ENCODE data around the gene TRPM6. TPM values are rescaled to one million over a fixed set of nuclear protein-coding genes. Genes with fewer than 3 reads are reported as not detected.

The TRPM6 gene
- total and polyA plus RNA-seq, 2 donors (not counting 3 experiments of a cell fraction or from before 2014, with no cell fraction given) = 0.01 to 0.22 TPM

DNA sequence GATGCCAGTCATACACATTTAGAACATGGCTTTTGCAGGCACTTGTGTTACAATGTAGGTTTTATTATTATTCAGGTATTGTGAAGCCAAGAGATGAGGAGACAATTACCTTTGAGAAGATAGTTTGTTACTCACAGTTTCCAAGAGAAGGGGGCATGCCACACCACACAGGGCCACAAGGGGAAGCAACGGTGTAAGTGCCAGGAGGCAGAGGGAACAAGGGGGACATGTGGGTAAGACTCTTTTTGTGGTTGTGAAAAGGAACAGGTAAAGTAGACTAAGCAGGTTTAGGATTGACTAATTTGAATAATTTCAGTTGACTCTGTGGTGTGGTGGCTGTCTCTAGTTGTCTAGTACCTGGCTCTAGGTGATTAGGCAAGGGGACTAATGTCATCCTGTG is 191.2 kb downstream of the TRPM6 start:
- CTCF ChIA-PET = no interaction called here
- POLR2A ChIA-PET = no interaction called here
- DNase-seq (ENCODE audit: low read depth, low spot score) (no peak), FAIRE-seq (no peak)
- dilution Hi-C loops (cut with MboI; ENCODE audit: extremely low pct_ligation_motif_present, low sequenced_read_pairs) = no loop called here
- Histone ChIP-seq H3K79me2 (ENCODE audit: control insufficient read depth, insufficient read depth, low read length) (no peaks in the 10 kb centered on the region), H3K9ac (replicated peaks; ENCODE audit: extremely low read depth, insufficient read depth, low read length) (no peak overlapping the region), H3K4me1 (ENCODE audit: control insufficient read depth, extremely low read depth, insufficient read depth, low read length) (no peaks in the 10 kb centered on the region), H4K20me1 (replicated peaks; ENCODE audit: control insufficient read depth, extremely low read depth, insufficient read depth, low read length) (no peaks in the 10 kb centered on the region), H3K9me3 (replicated peaks; ENCODE audit: control insufficient read depth, insufficient read depth, low read length) (no peaks in the 10 kb centered on the region), H3K36me3 (ENCODE audit: control insufficient read depth in 2 of 2, extremely low read depth in 1 of 2, insufficient read depth in 2 of 2, low read length in 2 of 2) (no peaks in the 10 kb centered on the region), H3K27me3 (ENCODE audit: control insufficient read depth in 2 of 2, insufficient read depth in 2 of 2, low read length in 2 of 2) (no peaks in the 10 kb centered on the region), H3K9me1 (replicated peaks; ENCODE audit: control insufficient read depth, extremely low read depth, insufficient read depth, low read length) (no peaks in the 10 kb centered on the region), H2AFZ (ENCODE audit: low read depth, low read length) (no peak overlapping the region), H3K4me2 (ENCODE audit: insufficient read depth, low read length) (no peak overlapping the region), H3K4me3 (replicated peaks in 1 of 3; ENCODE audit: insufficient read depth in 1 of 3, low read depth in 1 of 3, low read length in 3 of 3) (no peak overlapping the region), H3K27ac (ENCODE audit: insufficient read depth, low read depth, low read length) (no peak overlapping the region)
- intact Hi-C loops (cut with micrococcal nuclease) = no loop called here
- no peak for TF ChIP-seq GATA2 (IDR thresholded peaks at IDR 0.05; ENCODE audit: insufficient read depth, insufficient read length, low read depth, low read length)
- TF ChIP-seq, protein P1, sequence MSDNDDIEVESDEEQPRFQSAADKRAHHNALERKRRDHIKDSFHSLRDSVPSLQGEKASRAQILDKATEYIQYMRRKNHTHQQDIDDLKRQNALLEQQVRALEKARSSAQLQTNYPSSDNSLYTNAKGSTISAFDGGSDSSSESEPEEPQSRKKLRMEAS (IDR thresholded peaks at IDR 0.05; ENCODE audit: insufficient read depth, insufficient read length) = no peak
- no peak for TF ChIP-seq POLR2AphosphoS5 (IDR thresholded peaks at IDR 0.05; ENCODE audit: insufficient read depth, low read depth, low read length)
- TF ChIP-seq JUN (IDR thresholded peaks at IDR 0.05; ENCODE audit: borderline replicate concordance, insufficient read depth, insufficient read length, low read depth) = no peak
- no peak for TF ChIP-seq MYC (IDR thresholded peaks at IDR 0.05; ENCODE audit: low read depth, low read length)
- no peak for TF ChIP-seq POLR2A (IDR thresholded peaks at IDR 0.05; ENCODE audit: low read depth, low read length)
- no peak for TF ChIP-seq EZH2 (IDR thresholded peaks at IDR 0.05; ENCODE audit: borderline replicate concordance, low read depth, low read length, severe bottlenecking)
- TF ChIP-seq FOS (IDR thresholded peaks at IDR 0.05; ENCODE audit: borderline replicate concordance, insufficient read depth, low read length) = no peak
- TF ChIP-seq, protein P2, sequence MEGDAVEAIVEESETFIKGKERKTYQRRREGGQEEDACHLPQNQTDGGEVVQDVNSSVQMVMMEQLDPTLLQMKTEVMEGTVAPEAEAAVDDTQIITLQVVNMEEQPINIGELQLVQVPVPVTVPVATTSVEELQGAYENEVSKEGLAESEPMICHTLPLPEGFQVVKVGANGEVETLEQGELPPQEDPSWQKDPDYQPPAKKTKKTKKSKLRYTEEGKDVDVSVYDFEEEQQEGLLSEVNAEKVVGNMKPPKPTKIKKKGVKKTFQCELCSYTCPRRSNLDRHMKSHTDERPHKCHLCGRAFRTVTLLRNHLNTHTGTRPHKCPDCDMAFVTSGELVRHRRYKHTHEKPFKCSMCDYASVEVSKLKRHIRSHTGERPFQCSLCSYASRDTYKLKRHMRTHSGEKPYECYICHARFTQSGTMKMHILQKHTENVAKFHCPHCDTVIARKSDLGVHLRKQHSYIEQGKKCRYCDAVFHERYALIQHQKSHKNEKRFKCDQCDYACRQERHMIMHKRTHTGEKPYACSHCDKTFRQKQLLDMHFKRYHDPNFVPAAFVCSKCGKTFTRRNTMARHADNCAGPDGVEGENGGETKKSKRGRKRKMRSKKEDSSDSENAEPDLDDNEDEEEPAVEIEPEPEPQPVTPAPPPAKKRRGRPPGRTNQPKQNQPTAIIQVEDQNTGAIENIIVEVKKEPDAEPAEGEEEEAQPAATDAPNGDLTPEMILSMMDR (IDR thresholded peaks at IDR 0.05; ENCODE audit: extremely low read depth in 1 of 2, insufficient read depth in 1 of 2, low read depth in 1 of 2, low read length in 2 of 2) = no peak
- BruUV-seq (replicated peaks) = no TSS peak

Measured in endothelial cell of umbilical vein (primary cell).